Measurements from ENCODE around the gene PFDN1.

The PFDN1 gene

GRCh38 chr5:140328036-140328764, 25.3 kb upstream of the PFDN1 start:
- no peak for DNase-seq

- no peak for DNase-seq
Observed at GRCh38 chr5:140327589-140327988, 24.7 kb upstream of the PFDN1 start.

- DNase-seq = no peak
Observed at GRCh38 chr5:140325486-140325885, 22.6 kb upstream of the PFDN1 start.

- DNase-seq = no peak
Observed at GRCh38 chr5:140324617-140325241, 21.8 kb upstream of the PFDN1 start.

GRCh38 chr5:140324041-140324600, 21.2 kb upstream of the PFDN1 start:
- DNase-seq = no peak

- no peak for DNase-seq
Observed at GRCh38 chr5:140322751-140323731, 20.1 kb upstream of the PFDN1 start.

GRCh38 chr5:140321796-140322195, 18.9 kb upstream of the PFDN1 start:
- DNase-seq = no peak

GRCh38 chr5:140319833-140320232, 16.9 kb upstream of the PFDN1 start:
- no peak for DNase-seq

- no peak for DNase-seq
Observed at GRCh38 chr5:140318792-140319191, 15.9 kb upstream of the PFDN1 start.

- no peak for DNase-seq
Observed at GRCh38 chr5:140317859-140318258, 15.0 kb upstream of the PFDN1 start.

- no peak for DNase-seq
Observed at GRCh38 chr5:140312791-140313189, 9.9 kb upstream of the PFDN1 start.

GRCh38 chr5:140312067-140312790, 9.3 kb upstream of the PFDN1 start:
- no peak for DNase-seq

GRCh38 chr5:140311011-140311467, 8.1 kb upstream of the PFDN1 start:
- no peak for DNase-seq

GRCh38 chr5:140310434-140310833, 7.5 kb upstream of the PFDN1 start:
- no peak for DNase-seq

GRCh38 chr5:140309706-140310249, 6.9 kb upstream of the PFDN1 start:
- DNase-seq = no peak

- no peak for DNase-seq
Observed at GRCh38 chr5:140305471-140305870, 2.6 kb upstream of the PFDN1 start.

GRCh38 chr5:140303966-140304365, 1.1 kb upstream of the PFDN1 start:
- DNase-seq = no peak

- no peak for DNase-seq
Observed at GRCh38 chr5:140301136-140301535, 1.8 kb downstream of the PFDN1 start.

- no peak for DNase-seq
Observed at GRCh38 chr5:140299056-140299455, 3.8 kb downstream of the PFDN1 start.

- no peak for DNase-seq
Observed at GRCh38 chr5:140298183-140298601, 4.7 kb downstream of the PFDN1 start.

- DNase-seq = no peak
Observed at GRCh38 chr5:140297283-140297682, 5.6 kb downstream of the PFDN1 start.

GRCh38 chr5:140296289-140296688, 6.6 kb downstream of the PFDN1 start:
- DNase-seq = no peak

Measured in activated CD4-positive, alpha-beta T cell treated with anti-CD3 and anti-CD28 coated beads, Interleukin-2, amount 50 U/mL, for 1 hour (primary cell).